GM13976 (cell line): Measurements from ENCODE around the gene NPAS3.

Experiments used
- DNase-seq: peaks from one replicate; pipeline ENCODE4 v3.0.0; 2012; ENCODE audit warnings: low spot score
- in situ Hi-C: fragments of 300-500 bp; cut with MboI; formaldehyde crosslinking; loops from one replicate; pipeline ENCODE4 v1.12.0; 2022; ENCODE audit warnings: low sequenced_read_pairs, mixed read lengths, inconsistent platforms; ENCODE audit not compliant: unreplicated experiment
- TF ChIP-seq, protein P1 (sequence below): IDR thresholded peaks from 2 replicates; pipeline ENCODE4 v1.5.1; 2012; ENCODE audit warnings: borderline replicate concordance, mild to moderate bottlenecking; ENCODE audit not compliant: insufficient read depth; ENCODE audit errors: extremely low read depth, missing control alignments, control extremely low read depth

The NPAS3 gene

DNA sequence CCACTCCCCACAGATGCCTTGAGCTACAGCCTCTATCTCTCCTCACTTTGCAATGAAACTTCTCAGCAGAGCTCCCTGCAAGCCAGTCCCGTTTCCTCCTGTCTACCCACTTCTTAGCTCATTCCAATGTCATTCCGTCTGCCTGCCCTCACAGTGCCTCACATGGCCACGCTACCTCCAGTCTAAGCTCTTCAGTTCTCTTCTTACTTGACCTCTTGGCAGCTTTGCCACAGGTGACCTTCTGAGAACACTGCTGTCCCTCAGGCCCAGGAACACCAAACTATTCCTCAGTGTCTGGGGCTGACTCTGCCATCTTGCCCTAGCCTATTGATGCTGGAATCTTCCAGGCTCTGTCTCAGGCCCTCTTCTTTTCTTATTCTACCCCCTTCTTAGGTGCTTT lies 902.1 kb downstream of the NPAS3 start:
- no peak for DNase-seq
- TF ChIP-seq, protein P1, sequence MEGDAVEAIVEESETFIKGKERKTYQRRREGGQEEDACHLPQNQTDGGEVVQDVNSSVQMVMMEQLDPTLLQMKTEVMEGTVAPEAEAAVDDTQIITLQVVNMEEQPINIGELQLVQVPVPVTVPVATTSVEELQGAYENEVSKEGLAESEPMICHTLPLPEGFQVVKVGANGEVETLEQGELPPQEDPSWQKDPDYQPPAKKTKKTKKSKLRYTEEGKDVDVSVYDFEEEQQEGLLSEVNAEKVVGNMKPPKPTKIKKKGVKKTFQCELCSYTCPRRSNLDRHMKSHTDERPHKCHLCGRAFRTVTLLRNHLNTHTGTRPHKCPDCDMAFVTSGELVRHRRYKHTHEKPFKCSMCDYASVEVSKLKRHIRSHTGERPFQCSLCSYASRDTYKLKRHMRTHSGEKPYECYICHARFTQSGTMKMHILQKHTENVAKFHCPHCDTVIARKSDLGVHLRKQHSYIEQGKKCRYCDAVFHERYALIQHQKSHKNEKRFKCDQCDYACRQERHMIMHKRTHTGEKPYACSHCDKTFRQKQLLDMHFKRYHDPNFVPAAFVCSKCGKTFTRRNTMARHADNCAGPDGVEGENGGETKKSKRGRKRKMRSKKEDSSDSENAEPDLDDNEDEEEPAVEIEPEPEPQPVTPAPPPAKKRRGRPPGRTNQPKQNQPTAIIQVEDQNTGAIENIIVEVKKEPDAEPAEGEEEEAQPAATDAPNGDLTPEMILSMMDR: no peak
- in situ Hi-C loops: loop anchor here (10.0 kb wide), 1 partner anchor 384 kb away; no protein-coding TSS in a partner anchor

DNA sequence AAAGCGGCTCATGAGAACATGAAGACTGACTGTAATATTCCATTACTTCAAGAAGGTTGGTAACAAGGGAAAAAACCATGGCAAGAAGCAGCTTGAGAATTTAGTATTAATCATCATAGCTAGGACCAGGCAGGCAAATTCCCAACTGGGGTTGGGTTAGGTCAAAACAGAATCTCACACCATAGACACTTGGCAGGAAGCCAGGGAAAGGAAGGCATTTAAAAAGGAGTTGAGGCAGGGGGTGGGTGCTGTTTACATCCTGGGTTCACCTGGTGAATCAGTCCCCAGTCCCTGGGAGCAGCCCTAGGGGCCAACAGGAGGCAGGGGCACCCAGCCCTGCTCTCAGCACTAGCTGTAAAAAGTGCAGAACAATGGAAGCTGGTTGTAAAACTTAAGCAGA lies 903.6 kb downstream of the NPAS3 start:
- no peak for DNase-seq
- TF ChIP-seq, protein P1: no peak
- in situ Hi-C loops: loop anchor here (10.0 kb wide), 1 partner anchor 383 kb away; no protein-coding TSS in a partner anchor

DNA sequence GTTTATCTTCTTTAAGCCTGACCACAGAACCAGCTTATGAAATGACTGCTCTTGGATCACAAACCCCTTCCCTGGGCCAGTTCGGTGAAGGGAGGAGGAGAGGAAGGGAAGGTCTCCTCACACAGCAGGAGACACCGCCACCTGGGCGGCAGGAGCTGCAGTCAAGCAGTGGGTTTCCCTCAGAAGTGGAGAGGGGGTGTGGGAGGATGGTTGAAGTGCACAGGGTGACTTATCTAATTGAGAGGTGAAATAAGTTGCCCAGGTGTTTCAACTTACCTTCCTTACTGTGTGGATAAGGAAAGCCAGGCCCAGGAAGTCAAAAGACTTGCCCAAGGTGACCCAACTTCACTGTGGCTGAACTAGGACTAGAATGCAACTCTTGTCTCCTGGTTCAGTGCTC lies 905.4 kb downstream of the NPAS3 start:
- in situ Hi-C loops: loop anchor here (10.0 kb wide), 1 partner anchor 381 kb away; no protein-coding TSS in a partner anchor
- DNase-seq: no peak

DNA sequence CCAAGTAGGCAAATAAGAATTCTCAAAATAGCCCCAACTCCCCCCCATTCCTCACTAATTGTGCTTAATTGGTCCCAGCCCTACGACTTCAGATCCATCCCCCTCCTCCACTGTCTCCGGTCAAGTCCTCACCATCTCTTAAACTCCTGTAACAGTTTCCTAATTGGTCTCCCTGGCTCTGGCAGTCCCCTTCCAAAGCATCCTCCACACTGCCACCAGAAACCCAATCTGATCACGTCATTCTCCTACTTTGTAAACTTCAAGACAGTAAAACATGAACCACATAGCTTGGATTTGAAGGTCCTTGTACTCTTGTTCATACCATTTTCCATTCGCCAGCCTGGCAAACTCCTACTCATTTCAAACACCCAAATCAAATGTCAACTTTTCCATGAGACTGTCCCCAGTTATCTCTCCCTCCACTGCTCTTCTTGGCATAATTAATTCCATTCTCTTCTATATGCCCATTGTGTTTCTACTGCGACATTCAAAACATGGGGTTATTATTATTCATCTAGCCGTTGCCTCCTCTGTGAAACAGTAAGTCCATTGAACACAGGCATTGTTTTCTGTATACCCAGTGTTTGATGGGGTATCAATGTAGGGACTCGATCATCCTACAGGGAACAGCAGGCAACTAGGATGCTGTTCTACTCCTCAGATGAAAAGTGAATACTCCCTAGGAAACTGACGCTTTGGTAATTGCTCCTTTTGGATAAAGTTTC lies 907.6 kb downstream of the NPAS3 start:
- DNase-seq: no peak
- in situ Hi-C loops: loop anchor here (10.0 kb wide), 1 partner anchor 379 kb away; no protein-coding TSS in a partner anchor
- TF ChIP-seq, protein P1: no peak

More for the DNA sequence above, 905.4 kb downstream of the NPAS3 start:
- TF ChIP-seq, protein P1: no peak

- in situ Hi-C loops: loop anchor here (10.0 kb wide), 1 partner anchor 378 kb away; no protein-coding TSS in a partner anchor
- TF ChIP-seq, protein P1: no peak
Observed at GRCh38 chr14:33847066-33847465, 908.4 kb downstream of the NPAS3 start.

DNA sequence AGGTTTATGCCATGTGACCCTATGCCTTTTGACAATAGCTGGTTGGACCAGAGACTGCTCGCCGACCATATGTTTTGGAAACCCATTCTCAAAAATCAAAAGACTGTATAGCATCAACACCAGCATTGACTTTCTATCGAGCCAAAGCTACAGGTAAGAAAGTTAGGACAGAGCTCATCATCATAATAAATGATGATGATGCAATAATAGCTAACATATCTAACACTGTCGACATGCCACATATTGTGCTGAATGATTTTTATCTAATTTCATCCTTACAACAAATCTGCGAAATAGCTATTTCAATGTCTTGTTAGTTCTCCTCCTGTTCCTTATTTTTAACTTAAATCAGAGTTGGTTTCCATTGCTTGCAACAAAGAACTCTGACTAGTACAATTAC lies 909.3 kb downstream of the NPAS3 start:
- TF ChIP-seq, protein P1: no peak
- in situ Hi-C loops: loop anchor here (10.0 kb wide), 1 partner anchor 377 kb away; no protein-coding TSS in a partner anchor

More at GRCh38 chr14:33847066-33847465, 908.4 kb downstream of the NPAS3 start:
- no peak for DNase-seq

More for the DNA sequence above, 909.3 kb downstream of the NPAS3 start:
- DNase-seq: no peak
